Hepatocyte (in vitro differentiated cells): ENCODE data around the gene TEAD1. TPM values are rescaled to one million over a fixed set of nuclear protein-coding genes. Genes with fewer than 3 reads are reported as not detected.

Experiments used
- DNase-seq: peaks from one replicate; pipeline ENCODE4 v3.0.0-alpha.2; 2016; ENCODE audit warnings: low spot score
- H2AFZ ChIP-seq: fragments of 200-600 bp; sonication (generic); 2 replicates; pipeline ENCODE4 v1.6.0; 2016; ENCODE audit warnings: antibody characterized with exemption, mild to moderate bottlenecking
- H3K27ac ChIP-seq: fragments of 200-600 bp; sonication (generic); 2 replicates; pipeline ENCODE4 v1.5.1; 2016; ENCODE audit warnings: mild to moderate bottlenecking
- H3K27me3 ChIP-seq: fragments of 200-600 bp; sonication (generic); 2 replicates; pipeline ENCODE4 v1.6.1; 2016
- H3K36me3 ChIP-seq: fragments of 200-600 bp; sonication (generic); replicated peaks from 2 replicates; pipeline ENCODE4 v1.5.1; 2016; ENCODE audit warnings: low read depth; ENCODE audit not compliant: insufficient read depth
- H3K4me1 ChIP-seq: fragments of 200-600 bp; sonication (generic); 2 replicates; pipeline ENCODE4 v1.5.1; 2016; ENCODE audit warnings: mild to moderate bottlenecking, moderate library complexity; ENCODE audit not compliant: insufficient read depth
- H3K4me2 ChIP-seq: fragments of 200-600 bp; sonication (generic); 2 replicates; pipeline ENCODE4 v1.6.0; 2016
- H3K4me3 ChIP-seq: fragments of 200-600 bp; sonication (generic); 2 replicates; pipeline ENCODE4 v1.5.1; 2016; ENCODE audit warnings: mild to moderate bottlenecking
- H3K79me2 ChIP-seq: fragments of 200-600 bp; sonication (generic); 2 replicates; pipeline ENCODE4 v1.6.0; 2017; ENCODE audit warnings: mild to moderate bottlenecking
- H3K9me2 ChIP-seq: fragments of 200-600 bp; sonication (generic); replicated peaks from 2 replicates; pipeline ENCODE4 v1.6.0; 2017; ENCODE audit warnings: mild to moderate bottlenecking; ENCODE audit not compliant: insufficient read depth
- H3K9me3 ChIP-seq: fragments of 200-600 bp; sonication (generic); 2 replicates; pipeline ENCODE4 v1.5.1; 2016; ENCODE audit warnings: low read depth, mild to moderate bottlenecking
- H4K20me1 ChIP-seq: fragments of 200-600 bp; sonication (generic); 2 replicates; pipeline ENCODE4 v1.6.0; 2016; ENCODE audit warnings: mild to moderate bottlenecking; ENCODE audit not compliant: insufficient read depth, poor library complexity, severe bottlenecking
- CTCF ChIP-seq: fragments of 200-600 bp; sonication (generic); IDR thresholded peaks from 2 replicates; pipeline ENCODE4 v1.5.1; 2016; ENCODE audit warnings: antibody characterized with exemption, mild to moderate bottlenecking; ENCODE audit not compliant: poor library complexity
- EZH2 ChIP-seq: fragments of 200-600 bp; sonication (generic); IDR thresholded peaks from 2 replicates; pipeline ENCODE4 v1.6.1; 2016; ENCODE audit warnings: antibody characterized with exemption, mild to moderate bottlenecking, borderline replicate concordance
- EZH2phosphoT487 ChIP-seq: fragments of 200-600 bp; sonication (generic); IDR thresholded peaks from one replicate; pipeline ENCODE4 v1.6.1; 2018; ENCODE audit warnings: antibody characterized with exemption, mild to moderate bottlenecking, low read depth, moderate library complexity; ENCODE audit not compliant: unreplicated experiment, severe bottlenecking
- WGBS: methylation state at CpG from one replicate; pipeline ENCODE4 v1.1.6; 2016; ENCODE audit warnings: low lambda C conversion rate; ENCODE audit errors: missing lambda C conversion rate; 5-methylcytosine and 5-hydroxymethylcytosine counted together
- polyA plus RNA-seq: library from polyadenylated mRNA; unstranded; fragments of >200 nt; fragmentation: Nextera tagmentation; extraction: Ambion mirVana; gene quantifications from 2 replicates; pipeline ENCODE4 v1.2.1, GENCODE V29; 2016
- total RNA-seq: library from RNA; depleted of rRNA; stranded (reverse); fragments of >200 nt; gene quantifications from 2 replicates; pipeline ENCODE4 v1.2.3, GENCODE V29; 2014

TEAD1 gene
- total and polyA plus RNA-seq, 2 experiments from 2014 or later = 37.2 to 82.2 TPM

GRCh38 chr11:12694183-12694531 lies 19.9 kb downstream of the TEAD1 start:
- peak overlapping the region; percentile 7 for H2AFZ ChIP-seq
- peak overlapping the region; percentile 97 for H3K27ac ChIP-seq
- H3K79me2 ChIP-seq = peaks cover 85% of the 10 kb centered on the region
- H4K20me1 ChIP-seq = peaks cover 6% of the 10 kb centered on the region
- peak overlapping the region; percentile 66 for H3K4me2 ChIP-seq
- H3K9me2 ChIP-seq = no peaks in the 10 kb centered on the region
- 25% methylated on average over 6 of the region's 6 CpGs for WGBS
- H3K4me3 ChIP-seq = no peak overlapping the region
- peaks cover 68% of the 10 kb centered on the region for H3K4me1 ChIP-seq
- no peaks in the 10 kb centered on the region for H3K27me3 ChIP-seq
- H3K9me3 ChIP-seq = no peaks in the 10 kb centered on the region
- H3K36me3 ChIP-seq = no peaks in the 10 kb centered on the region
- DNase-seq = peak; percentile 49
- no peak for TF ChIP-seq CTCF

GRCh38 chr11:12695221-12695794 lies 21.1 kb downstream of the TEAD1 start:
- Histone ChIP-seq H3K36me3 (no peaks in the 10 kb centered on the region), H3K27me3 (no peaks in the 10 kb centered on the region), H3K4me1 (peaks cover 66% of the 10 kb centered on the region), H3K4me3 (no peak overlapping the region), H3K27ac (peak overlapping the region; percentile 97), H3K9me3 (no peaks in the 10 kb centered on the region), H3K9me2 (no peaks in the 10 kb centered on the region), H3K4me2 (peak overlapping the region; percentile 66), H4K20me1 (peaks cover 6% of the 10 kb centered on the region), H3K79me2 (peaks cover 85% of the 10 kb centered on the region), H2AFZ (no peak overlapping the region)
- TF ChIP-seq CTCF = no peak
- TF ChIP-seq EZH2 = no peak
- no peak for TF ChIP-seq EZH2phosphoT487
- WGBS = 37% methylated on average over 2 of the region's 2 CpGs
- DNase-seq = no peak

GRCh38 chr11:12695873-12696272 lies 21.7 kb downstream of the TEAD1 start:
- Histone ChIP-seq H3K27me3 (no peaks in the 10 kb centered on the region), H2AFZ (no peak overlapping the region), H3K4me1 (peaks cover 70% of the 10 kb centered on the region), H3K27ac (peak overlapping the region; percentile 97), H3K79me2 (peaks cover 85% of the 10 kb centered on the region), H3K9me3 (no peaks in the 10 kb centered on the region), H4K20me1 (peaks cover 6% of the 10 kb centered on the region), H3K4me3 (no peak overlapping the region), H3K4me2 (peak overlapping the region; percentile 66), H3K36me3 (no peaks in the 10 kb centered on the region), H3K9me2 (no peaks in the 10 kb centered on the region)
- DNase-seq = no peak
- TF ChIP-seq EZH2 = no peak
- 79% methylated on average over 3 of the region's 3 CpGs for WGBS

- TF ChIP-seq EZH2 (no peak), CTCF (no peak), EZH2phosphoT487 (no peak)
These were observed 22.8 kb downstream of the TEAD1 start for GRCh38 chr11:12696911-12697581.

More at GRCh38 chr11:12696911-12697581, 22.8 kb downstream of the TEAD1 start:
- Histone ChIP-seq H3K9me3 (no peaks in the 10 kb centered on the region), H4K20me1 (peaks cover 14% of the 10 kb centered on the region), H3K36me3 (no peaks in the 10 kb centered on the region), H3K79me2 (peaks cover 85% of the 10 kb centered on the region), H3K9me2 (no peaks in the 10 kb centered on the region), H2AFZ (no peak overlapping the region), H3K27ac (peak overlapping the region; percentile 97), H3K4me2 (no peak overlapping the region), H3K4me1 (peaks cover 68% of the 10 kb centered on the region), H3K4me3 (no peak overlapping the region), H3K27me3 (no peaks in the 10 kb centered on the region)
- DNase-seq = no peak
- WGBS = 67% methylated on average over 5 of the region's 5 CpGs
